Karpas-422 (cell line): Measurements from ENCODE around the gene ATP5PB. TPM values are rescaled to one million over a fixed set of nuclear protein-coding genes. Genes with fewer than 3 reads are reported as not detected.

Experiments used
- DNase-seq: peaks from one replicate; pipeline ENCODE4 v3.0.0-alpha.2; 2015
- H2AFZ ChIP-seq: fragments of 200-600 bp; sonication (generic); 2 replicates; pipeline ENCODE4 v1.6.1; 2014; ENCODE audit warnings: antibody characterized with exemption, low read length, mixed read lengths
- H3K27ac ChIP-seq: fragments of 200-600 bp; sonication (generic); 2 replicates; pipeline ENCODE4 v1.5.1; 2014; ENCODE audit warnings: mild to moderate bottlenecking, low read length, moderate library complexity
- H3K27me3 ChIP-seq: fragments of 200-600 bp; sonication (generic); 2 replicates; pipeline ENCODE4 v1.6.1; 2014; ENCODE audit warnings: low read length, mixed read lengths
- H3K36me3 ChIP-seq: fragments of 200-600 bp; sonication (generic); 2 replicates; pipeline ENCODE4 v1.6.1; 2014; ENCODE audit warnings: low read length, mixed read lengths; ENCODE audit not compliant: insufficient read depth
- H3K4me1 ChIP-seq: fragments of 200-600 bp; sonication (generic); 2 replicates; pipeline ENCODE4 v1.6.1; 2014; ENCODE audit warnings: mild to moderate bottlenecking, low read length, mixed read lengths
- H3K4me2 ChIP-seq: fragments of 200-600 bp; sonication (generic); 2 replicates; pipeline ENCODE4 v1.6.1; 2014; ENCODE audit warnings: low read length, low read depth, mild to moderate bottlenecking; ENCODE audit not compliant: poor library complexity, severe bottlenecking
- H3K4me3 ChIP-seq: fragments of 200-600 bp; sonication (generic); 2 replicates; pipeline ENCODE4 v1.5.1; 2014; ENCODE audit warnings: mild to moderate bottlenecking, antibody characterized with exemption, low read length, mixed read lengths
- H3K79me2 ChIP-seq: fragments of 200-600 bp; sonication (generic); 2 replicates; pipeline ENCODE4 v1.6.1; 2014; ENCODE audit warnings: mild to moderate bottlenecking, low read length, mixed read lengths
- H3K9ac ChIP-seq: fragments of 200-600 bp; sonication (generic); 2 replicates; pipeline ENCODE4 v1.6.0; 2014; ENCODE audit warnings: low read length
- H3K9me2 ChIP-seq: fragments of 200-600 bp; sonication (generic), shearing (Covaris generic); replicated peaks from 2 replicates; pipeline ENCODE4 v1.6.0; 2014; ENCODE audit warnings: mild to moderate bottlenecking, low read length, moderate library complexity; ENCODE audit not compliant: insufficient read depth
- H3K9me3 ChIP-seq: fragments of 300-700, 200-600 bp; sonication (generic); 2 replicates; pipeline ENCODE4 v1.6.1; 2014; ENCODE audit warnings: low read length, mixed read lengths
- H4K20me1 ChIP-seq: fragments of 200-600 bp; sonication (generic); 2 replicates; pipeline ENCODE4 v1.6.1; 2014; ENCODE audit warnings: mild to moderate bottlenecking, antibody characterized with exemption, low read length, low read depth; ENCODE audit not compliant: insufficient read depth
- small RNA-seq: library from RNA; depleted of rRNA; stranded (forward); fragments of <200 nt; gene quantifications from one replicate; pipeline ENCODE3, GENCODE V24; 2014
- total RNA-seq: library from RNA; depleted of rRNA; stranded (reverse); fragments of >200 nt; shearing (Covaris generic); gene quantifications from 2 replicates; pipeline ENCODE4 v1.2.3, GENCODE V29; 2014; ENCODE audit warnings: low replicate concordance; rRNA removed

Gene ATP5PB
- total RNA-seq, 1 experiment from 2014 or later, result 590 TPM

GRCh38 chr1:111506561-111506960 is 57.3 kb downstream of the ATP5PB start:
- no peaks in the 10 kb centered on the region for H3K9me2 ChIP-seq
- peak overlapping the region; percentile 98 for H3K27ac ChIP-seq
- peak overlapping the region; percentile 34; the same call in 1 of the 2 replicates for H3K4me3 ChIP-seq
- H3K36me3 ChIP-seq, result no peaks in the 10 kb centered on the region
- H3K4me1 ChIP-seq, result peaks cover 77% of the 10 kb centered on the region
- H3K4me2 ChIP-seq, result peak overlapping the region; percentile 78
- H3K9me3 ChIP-seq, result no peaks in the 10 kb centered on the region
- peak; percentile 74 for DNase-seq
- no peaks in the 10 kb centered on the region for H3K27me3 ChIP-seq
- no peaks in the 10 kb centered on the region for H4K20me1 ChIP-seq
- H3K9ac ChIP-seq, result peak overlapping the region; percentile 64
- no peaks in the 10 kb centered on the region for H3K79me2 ChIP-seq
- peak overlapping the region; percentile 85; the same call in 1 of the 2 replicates for H2AFZ ChIP-seq

DNA sequence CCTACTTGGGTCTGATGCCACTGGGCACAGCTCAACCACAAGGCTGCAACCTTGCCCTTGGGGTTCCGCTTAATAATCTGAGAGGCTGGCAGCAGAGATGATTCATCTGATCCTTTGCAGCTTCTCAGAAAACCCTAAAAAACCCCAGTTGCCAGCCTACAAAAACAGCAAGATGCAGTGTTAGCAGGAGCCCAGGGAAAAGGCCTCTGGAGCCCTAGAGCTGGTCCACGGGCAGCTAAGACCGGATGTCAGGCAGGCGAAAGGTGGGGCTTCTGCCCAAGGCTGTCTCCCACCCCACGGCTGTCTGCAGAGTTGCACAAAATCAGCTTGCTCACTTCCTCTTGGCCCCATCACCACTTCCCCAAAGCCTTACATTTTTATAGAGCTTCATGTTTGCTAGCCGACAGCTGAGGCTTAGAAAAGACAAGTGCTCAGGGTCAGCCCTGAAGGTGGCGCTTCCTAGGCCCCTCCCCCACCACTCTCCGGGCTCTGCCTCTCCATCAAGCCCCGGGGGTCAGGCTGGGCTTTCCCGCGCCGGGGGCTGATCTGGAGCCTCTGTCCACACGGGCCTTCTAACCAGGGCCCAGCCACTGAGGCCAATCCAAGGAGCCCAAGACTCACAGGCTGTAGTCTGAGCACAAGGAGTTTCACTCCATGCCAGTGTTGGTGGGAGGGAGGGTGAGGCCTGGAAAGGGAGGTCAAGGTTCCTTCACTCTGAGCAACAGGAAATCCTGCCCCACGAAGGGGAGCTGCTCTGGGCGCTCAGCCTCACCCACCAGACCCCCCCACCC is 58.3 kb downstream of the ATP5PB start:
- H3K27ac ChIP-seq, result peak overlapping the region; percentile 98
- no peaks in the 10 kb centered on the region for H3K36me3 ChIP-seq
- peaks cover 77% of the 10 kb centered on the region for H3K4me1 ChIP-seq
- H3K9ac ChIP-seq, result peak overlapping the region; percentile 82
- no peaks in the 10 kb centered on the region for H4K20me1 ChIP-seq
- DNase-seq, result peak; percentile 97
- no peaks in the 10 kb centered on the region for H3K9me2 ChIP-seq
- 0 out of 2 replicates have a peak overlapping the region, but pooled peaks have one; percentile 49 for H2AFZ ChIP-seq
- H3K9me3 ChIP-seq, result no peaks in the 10 kb centered on the region
- no peaks in the 10 kb centered on the region for H3K27me3 ChIP-seq
- no peaks in the 10 kb centered on the region for H3K79me2 ChIP-seq
- peak overlapping the region; percentile 78 for H3K4me2 ChIP-seq
- peak overlapping the region; percentile 65 for H3K4me3 ChIP-seq

- H3K9ac ChIP-seq, result no peak overlapping the region
- no peaks in the 10 kb centered on the region for H3K9me3 ChIP-seq
- H3K27ac ChIP-seq, result no peak overlapping the region
- DNase-seq, result no peak
- no peaks in the 10 kb centered on the region for H3K9me2 ChIP-seq
- no peaks in the 10 kb centered on the region for H3K27me3 ChIP-seq
- no peaks in the 10 kb centered on the region for H4K20me1 ChIP-seq
- peaks cover 60% of the 10 kb centered on the region for H3K4me1 ChIP-seq
- no peaks in the 10 kb centered on the region for H3K79me2 ChIP-seq
- no peak overlapping the region for H2AFZ ChIP-seq
- H3K36me3 ChIP-seq, result no peaks in the 10 kb centered on the region
- peak overlapping the region; percentile 40 for H3K4me2 ChIP-seq
- H3K4me3 ChIP-seq, result no peak overlapping the region
These were observed 60.7 kb downstream of the ATP5PB start for GRCh38 chr1:111509997-111510375.

- Histone ChIP-seq H3K79me2 (no peaks in the 10 kb centered on the region), H3K36me3 (no peaks in the 10 kb centered on the region), H3K4me2 (no peak overlapping the region), H4K20me1 (no peaks in the 10 kb centered on the region), H3K27ac (no peak overlapping the region), H3K4me1 (peaks cover 60% of the 10 kb centered on the region), H2AFZ (peak overlapping the region; percentile 29; the same call in 1 of the 2 replicates), H3K4me3 (no peak overlapping the region), H3K27me3 (no peaks in the 10 kb centered on the region), H3K9me2 (no peaks in the 10 kb centered on the region), H3K9me3 (no peaks in the 10 kb centered on the region), H3K9ac (no peak overlapping the region)
- no peak for DNase-seq
These were observed 62.1 kb downstream of the ATP5PB start for GRCh38 chr1:111511370-111511769.

Small RNA genes within 50 kb of the gene (small RNA-seq; reads per million reads assigned to genes)
- gene RF00019 (not detected), gene RNU6-792P (not detected)

Other genes with a start within 250 kb of the ATP5PB start
- gene DENND2D, start 248.8 kb upstream of the ATP5PB start, total RNA-seq, result 80.2 and 90.9 TPM in 2 replicates
- gene CHI3L2, start 221.8 kb upstream of the ATP5PB start, total RNA-seq, result not detected in 2 replicates
- gene CHIA, start 158.6 kb upstream of the ATP5PB start, total RNA-seq, result not detected in 2 replicates
- gene OVGP1, start 21.7 kb upstream of the ATP5PB start, total RNA-seq, result 0.90 and 1.3 TPM in 2 replicates
- 58.0 and 59.7 TPM in 2 replicates for gene WDR77, start 208 bp upstream of the ATP5PB start, total RNA-seq
- gene C1orf162, start 24.5 kb downstream of the ATP5PB start, total RNA-seq, result 0.29 and 0.48 TPM in 2 replicates
- not detected in 2 replicates for gene ADORA3, start 54.2 kb downstream of the ATP5PB start, total RNA-seq
- gene TMIGD3, start 54.2 kb downstream of the ATP5PB start, total RNA-seq, result not detected in 2 replicates
- 12.0 and 55.3 TPM in 2 replicates for gene RAP1A, start 170.3 kb downstream of the ATP5PB start, total RNA-seq